Hematopoietic multipotent progenitor cell treated with erythropoietin and hydrocortisone succinate and interleukin-3 and kit ligand, for 4 days (in vitro differentiated cells): ENCODE data around the gene FOXF1.

ENCODE experiments used
- DNase-seq: peaks from one replicate; pipeline ENCODE4 v3.0.0-alpha.2; 2015

The FOXF1 gene

DNA sequence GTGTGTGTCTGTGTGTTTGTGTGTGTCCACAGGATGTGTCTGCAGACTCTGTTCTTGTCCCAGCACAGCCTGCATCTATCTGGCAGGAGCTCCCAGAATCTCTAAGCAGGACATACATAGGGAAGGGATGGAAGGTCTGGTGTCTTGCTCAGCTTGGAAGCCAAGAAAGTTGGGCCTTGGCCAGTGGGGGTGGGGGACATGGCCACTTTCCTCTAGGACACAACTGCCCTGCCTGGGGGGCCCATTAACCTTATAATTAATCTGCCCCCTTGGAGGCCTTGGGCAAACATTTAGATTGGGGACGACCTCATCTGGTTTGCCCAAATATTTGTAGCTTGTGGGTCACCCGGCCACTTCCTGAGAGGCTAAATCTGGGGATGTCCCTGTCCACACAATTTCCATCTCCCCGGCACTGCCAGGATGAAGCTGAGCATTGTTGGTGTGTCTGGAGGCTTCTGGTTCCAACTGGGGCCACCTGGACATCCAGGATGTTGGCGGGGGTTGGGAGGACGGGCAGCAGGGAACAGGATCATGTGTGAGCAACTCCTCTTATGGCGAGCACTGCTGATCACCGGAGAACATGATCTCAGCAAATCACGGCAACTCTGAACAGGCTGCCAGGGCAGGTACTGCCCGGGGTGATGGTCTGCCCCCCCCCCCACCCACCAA is 17.2 kb upstream of the FOXF1 start:
- DNase-seq: no peak

DNA sequence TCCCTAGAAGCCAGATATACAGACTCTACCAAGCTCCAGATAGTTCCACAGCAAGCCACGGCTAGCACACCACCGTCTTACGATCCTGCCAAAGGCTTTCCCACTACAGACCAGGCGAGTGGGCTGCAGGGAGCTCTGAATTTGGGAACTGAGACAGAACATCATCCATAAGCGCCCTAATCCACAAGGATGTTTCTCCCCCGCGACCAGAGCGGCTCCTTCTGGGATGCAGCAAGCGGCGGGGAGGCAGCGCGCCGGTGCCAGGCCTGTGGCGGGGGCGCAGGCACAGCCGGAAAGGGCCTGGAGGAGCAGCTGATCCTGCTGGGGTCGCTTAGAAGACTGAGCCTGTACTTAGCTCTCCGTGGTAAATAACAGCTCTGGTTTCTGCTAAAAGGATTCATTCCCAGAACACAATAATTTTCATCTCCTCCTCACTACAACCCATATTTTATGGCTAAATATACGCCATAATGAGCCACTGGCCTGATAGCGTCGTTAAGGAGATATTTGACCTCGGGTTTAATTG is 16.2 kb upstream of the FOXF1 start:
- DNase-seq: no peak

DNA sequence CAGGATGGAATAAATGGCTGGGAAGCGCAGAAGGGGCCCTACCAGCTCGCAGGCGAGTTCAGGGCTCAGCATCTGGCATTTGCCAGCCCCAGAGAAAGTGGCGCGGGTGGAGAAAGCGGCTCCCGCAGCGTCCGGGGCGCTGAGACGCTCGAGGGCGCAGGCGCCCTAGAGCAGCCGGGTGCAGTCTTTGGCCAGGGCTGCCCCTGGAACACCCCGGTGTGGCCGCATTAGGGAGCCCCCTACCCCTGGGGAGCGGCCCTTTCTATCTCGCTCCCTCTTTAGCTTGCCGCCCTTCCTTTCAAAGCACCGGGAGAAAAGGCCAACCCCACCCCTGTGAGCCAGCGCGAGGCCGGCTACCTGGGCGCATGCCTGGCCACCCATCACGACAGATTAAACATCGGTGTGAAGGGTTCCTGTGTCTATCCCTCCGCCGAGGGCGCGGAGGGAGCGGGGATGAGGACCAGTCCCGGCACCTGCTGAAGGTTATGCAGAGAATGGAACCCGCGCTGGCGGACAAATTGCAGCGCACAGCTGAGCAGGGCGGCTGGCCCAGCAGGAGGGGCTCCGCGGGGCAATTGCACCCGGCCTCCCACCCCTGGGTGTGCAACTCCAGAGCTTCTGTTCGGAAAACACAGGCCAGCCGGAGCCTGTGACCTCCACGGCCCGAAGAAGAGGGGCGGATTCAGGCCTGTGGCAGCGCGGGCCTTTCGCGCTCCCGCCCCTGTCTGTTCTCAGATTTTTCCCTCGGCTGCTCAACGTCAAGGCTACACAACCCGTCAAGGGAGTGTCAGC is 15.6 kb upstream of the FOXF1 start:
- DNase-seq: no peak

DNA sequence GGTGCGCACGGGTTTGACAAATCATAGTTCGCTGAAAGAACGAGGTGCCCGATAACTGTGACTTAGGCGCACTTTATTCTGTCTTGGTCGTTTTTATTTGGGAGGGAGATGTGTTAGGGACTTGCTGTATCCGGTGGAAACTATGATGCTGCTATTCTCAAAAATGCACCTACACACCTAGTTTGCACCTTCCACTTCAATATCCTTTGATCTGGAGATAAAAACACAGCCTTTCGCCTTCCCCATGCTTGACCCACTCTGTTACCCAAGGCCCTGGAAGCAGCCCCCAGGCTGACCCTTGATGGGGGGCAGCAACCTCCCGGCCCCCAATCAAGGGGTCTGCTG is 15.0 kb upstream of the FOXF1 start:
- DNase-seq: no peak

DNA sequence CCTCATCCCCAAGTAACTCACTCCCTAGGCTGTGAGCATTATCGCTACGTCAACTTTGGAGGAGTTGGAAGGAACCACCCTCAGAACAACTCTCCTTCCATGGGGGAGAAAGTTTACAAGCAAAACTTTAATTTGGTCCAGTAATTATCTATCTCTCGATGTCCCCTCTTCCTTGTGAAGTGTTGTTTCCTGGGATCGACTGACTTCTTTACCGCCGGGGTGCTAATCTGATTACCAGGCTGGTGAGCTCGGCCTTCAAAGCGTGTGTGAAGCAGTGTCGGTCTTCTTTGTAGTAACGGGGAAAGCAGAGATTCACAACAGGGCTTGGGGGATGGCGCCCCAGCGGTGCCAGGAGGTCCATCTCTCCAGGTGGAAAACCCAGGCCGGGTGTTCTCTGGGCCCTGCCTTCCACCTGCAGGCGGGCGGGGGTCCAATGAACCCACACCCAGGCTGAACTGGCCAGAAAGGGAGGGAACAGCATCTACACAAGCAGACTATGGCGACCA is 14.5 kb upstream of the FOXF1 start:
- no peak for DNase-seq

DNA sequence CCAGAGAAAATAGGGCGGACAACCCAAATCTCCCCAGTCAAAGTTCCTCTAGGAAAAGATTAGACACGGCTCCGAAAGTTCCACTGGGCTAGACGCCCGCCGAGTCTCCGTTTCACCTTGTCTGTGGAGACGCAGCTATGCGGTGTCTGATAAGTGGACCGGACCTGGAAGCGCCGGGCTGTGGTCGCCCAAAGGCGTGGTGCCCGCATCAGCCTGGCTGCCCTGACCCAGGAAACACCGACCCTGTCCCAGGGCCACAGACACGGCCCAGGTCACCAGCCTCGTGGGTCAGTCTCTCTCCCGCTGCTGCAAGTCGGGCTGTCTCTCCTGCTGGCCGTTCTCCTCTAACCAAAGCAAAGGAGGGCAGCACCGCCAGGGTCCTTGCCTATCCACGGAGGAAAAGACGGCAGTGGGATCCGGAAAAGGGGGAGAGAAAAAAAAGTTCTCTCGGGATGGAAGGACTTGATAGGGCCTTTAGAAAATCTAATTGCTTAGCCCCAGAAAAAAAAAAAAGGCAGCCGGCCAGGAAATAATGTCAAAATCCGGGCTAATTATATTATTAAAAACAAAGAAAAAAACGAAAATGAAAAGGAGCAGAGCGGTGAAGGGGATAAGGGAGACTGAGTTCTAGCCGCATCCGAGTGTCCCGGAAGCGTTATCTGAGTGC is 13.9 kb upstream of the FOXF1 start:
- DNase-seq: no peak

DNA sequence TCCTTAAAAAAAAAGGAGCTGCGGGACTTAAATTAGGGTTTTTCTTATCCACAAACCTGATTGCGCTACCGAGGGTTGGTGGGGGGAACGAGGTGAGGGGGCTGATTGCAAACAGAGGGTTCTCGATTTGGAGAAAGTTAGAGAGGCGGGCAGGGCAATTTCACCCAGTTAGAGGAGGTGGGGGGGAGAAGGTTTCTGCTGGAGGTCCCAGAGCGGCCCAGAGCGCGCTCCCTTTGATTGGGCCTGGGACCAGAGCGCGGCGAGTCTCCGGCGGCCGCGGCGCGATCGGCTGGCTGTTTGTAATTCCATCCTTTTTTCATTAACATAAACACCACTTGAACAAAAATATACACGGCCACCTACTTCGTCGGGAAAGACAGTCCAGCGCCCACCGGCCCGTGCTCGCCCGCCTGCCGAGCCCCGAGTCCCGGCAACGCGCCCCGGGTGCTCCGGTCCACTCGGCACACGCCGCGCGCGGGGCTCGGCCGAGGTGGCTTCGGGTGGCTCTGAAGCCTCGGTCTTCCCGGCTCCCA is 13.3 kb upstream of the FOXF1 start:
- no peak for DNase-seq

DNA sequence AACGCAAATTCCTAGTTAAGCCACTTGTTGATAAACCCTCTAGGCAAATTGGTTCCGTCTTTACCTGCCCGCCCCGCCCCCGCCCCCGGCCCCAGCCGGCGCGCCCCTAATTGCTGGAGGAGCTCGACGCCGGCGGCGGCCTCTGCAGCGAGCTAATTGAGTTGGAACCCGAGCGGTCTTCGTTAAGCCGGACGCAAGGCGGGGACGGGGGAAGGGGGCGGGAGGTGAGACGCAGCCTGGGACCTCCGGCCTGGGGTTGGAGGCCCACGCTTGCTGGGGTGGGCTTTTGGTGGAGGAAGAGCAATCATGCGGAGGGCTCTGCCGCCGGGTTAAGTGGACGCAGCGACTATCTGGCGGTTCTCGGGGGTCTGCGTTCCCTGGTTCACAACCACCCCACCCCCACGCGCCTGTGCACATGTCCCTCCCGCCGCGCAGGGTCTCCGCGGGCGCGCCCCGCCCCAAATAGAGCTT is 12.7 kb upstream of the FOXF1 start:
- no peak for DNase-seq

DNA sequence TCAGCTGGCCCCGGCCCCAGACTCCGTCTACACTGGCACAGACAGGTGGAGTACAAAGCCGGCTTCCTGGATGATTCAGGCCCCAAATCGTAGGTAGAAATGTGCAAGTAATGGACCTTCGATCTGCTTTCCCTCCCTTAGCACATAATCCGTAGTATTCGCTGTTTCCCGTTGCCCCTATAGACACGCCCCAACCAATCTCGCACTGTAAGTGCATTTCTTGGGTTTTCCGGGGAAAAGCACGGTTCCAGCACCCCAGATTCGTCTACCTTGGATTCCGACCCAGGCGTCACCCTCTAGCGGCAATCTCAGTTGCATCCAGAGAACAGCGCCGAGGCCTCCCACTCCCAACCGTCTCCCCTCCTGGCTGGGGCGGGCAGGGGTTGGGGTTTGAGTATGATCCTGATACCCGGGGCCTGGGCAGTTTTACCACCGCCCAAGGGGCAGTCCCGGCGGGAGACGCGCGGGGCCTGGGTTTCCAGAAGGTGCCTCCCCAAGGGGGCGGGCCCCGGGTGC is 12.1 kb upstream of the FOXF1 start:
- DNase-seq: no peak

DNA sequence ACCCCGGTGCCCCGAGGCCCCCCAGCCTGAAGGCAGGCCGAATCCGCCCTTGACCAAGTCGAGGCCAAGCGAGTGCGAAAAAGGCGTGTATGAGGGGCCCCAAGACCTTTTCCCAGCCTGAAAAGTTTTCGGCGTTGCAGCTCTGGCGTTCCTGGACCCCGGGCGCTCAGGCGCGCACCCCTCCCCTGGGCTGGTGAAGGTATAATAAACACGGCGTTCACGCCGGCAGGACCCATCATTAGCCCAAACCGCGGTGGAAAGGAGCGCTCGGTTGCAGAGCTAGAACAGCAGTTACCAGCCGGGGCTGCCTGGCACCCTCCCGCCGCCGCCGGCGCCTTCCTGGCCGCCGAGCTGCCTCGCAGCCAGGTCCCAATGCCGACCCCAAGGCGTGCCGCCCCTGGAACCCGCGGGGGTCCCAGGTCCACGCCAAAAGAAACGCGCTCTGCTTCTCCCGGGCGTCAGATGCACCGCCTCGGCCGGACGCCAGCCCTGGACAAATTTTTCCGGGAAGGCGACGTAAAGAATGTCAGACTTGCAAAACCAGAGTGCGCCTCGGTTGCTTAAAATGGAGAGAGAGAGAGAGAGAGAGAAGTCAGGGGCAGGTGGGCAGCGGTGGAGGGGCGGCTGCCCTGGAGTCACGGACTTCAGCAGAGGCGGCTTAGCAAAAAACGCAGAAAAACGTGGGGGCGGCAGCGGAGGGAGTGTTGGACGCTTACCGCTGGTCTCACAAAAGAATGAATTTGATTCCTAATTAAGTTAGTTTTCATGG is 11.5 kb upstream of the FOXF1 start:
- no peak for DNase-seq

DNA sequence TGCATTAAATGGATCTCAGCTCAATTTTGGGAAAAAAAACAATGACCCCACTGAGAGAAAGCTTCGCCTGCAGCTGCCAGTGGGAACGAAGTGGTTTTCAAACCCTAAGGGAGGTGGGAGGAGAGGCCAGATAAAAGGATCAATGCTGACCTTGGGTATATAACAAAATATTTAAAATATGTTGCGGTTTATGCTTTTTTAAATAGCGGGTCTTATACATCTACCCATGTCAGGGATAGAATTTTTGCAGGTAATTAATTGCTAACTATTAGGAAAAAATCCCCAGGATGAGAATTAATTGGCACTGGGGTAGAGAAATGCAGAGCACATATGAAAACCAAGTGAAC is 10.9 kb upstream of the FOXF1 start:
- no peak for DNase-seq

DNA sequence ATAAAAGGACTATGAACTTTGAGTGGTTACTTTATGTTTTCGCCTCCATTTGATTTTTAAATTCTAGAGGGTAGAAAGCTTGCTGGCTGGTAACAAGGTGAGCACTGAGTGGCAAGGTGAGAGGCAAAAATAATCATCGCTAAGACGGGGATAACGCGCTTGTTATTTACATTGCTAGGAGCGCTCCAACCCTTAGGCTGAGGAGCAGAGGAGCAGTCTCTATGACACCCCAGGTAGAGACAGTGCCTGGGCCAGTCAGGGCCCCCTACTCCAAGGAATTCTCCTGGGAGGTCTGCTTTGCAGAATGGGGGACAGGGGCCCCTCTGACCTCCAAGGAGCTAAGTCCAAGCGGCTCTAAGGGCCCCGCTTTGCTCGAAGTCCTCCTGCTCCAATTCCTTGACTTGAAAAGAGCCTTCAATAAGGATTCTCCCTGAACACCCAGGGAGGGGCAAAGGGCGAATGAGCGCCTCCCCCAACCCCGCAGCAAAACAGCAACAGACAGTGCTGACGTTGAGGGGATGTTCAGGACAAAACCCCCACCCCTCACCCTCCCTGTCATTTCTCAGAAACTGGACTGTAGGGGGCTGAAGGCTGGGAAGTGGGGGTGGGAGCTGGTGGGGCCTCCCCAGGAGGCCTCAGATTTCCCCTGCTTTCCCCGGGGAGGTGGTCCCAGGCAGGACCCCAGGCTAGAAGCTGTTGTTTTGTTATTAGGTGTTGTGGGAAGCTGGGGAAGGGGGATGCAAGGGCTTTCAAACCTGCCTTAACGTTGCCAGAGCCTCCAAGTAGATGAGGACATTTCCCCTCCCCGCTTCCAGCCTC is 10.2 kb upstream of the FOXF1 start:
- DNase-seq: no peak

DNA sequence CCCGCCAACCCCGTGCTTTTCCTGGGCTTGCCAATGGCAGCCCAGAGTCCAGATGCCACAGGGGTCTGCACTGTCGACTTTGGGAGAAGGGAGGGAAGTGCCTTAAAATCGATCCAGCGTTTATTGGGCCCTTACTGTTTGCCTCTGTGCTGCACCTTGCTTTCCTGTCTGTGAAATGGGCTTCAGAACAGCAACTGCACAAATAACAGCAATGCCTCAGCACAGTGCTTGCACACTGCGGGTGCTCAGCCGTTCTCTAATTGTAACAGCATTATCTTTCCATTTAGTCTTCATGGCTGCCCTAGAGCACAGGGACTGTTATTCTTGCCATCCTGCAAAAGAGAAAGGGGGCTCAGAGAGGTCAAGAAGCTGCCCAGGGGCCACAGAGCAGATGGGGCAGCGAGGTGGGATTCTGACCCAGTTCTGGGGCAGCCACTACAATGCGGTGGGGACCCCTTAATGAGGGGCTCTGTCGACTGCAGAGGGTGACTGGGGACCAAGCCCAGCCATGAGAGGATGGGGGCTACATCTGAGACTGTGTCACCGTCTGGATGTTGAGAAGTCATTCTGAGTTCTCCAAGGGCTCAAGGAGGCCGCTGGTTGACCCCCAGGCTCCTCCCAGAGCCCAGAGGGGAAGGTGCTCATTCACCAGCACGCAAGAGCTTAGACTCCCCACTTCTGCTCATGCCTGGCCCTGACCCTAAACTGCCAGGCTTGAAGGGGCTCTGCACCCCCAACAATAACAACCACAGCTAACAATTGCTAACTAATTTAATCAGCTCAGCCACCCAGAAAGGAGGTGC is 9.4 kb upstream of the FOXF1 start:
- DNase-seq: no peak

DNA sequence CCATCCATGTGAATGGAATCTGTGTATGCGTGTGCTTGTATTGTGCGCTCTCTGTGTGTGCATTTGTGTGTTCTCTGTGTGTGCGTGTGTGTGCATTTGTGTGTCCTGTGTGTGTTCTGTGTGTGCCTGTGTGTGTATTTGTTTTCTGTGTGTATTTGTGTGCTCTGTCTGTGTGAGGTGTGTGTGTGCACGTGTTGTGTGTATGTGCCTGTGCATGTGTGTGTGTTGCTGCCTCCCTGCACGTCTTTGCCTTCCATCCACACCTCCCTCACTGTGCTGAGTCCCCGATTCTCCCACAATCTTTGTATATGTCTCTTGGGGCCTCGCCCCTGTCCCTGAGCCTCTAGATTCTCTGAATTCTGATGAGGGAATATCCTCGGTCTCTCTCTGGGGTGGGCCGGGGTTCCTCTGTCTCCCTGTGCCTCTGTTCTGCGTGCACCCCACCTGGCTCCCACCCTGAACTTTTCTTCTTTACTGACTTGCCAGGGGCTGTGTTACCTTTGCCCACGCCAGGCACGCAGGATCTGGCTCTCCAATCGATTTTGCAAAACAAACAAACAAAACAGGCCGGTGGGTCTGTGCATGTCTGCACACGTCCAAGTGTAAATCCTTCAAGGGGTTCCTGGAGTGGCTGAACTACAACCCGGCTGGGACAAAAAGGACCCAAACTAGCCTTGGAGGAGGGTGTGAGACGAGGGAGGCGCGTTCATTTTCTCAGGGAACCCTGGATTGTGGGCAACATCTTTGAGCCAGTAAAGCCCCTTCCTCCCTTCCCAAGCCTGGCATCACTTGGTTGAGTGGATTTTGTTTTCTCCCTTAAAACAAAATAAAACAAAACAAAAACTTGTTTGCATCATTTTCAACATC is 8.1 kb upstream of the FOXF1 start:
- no peak for DNase-seq

DNA sequence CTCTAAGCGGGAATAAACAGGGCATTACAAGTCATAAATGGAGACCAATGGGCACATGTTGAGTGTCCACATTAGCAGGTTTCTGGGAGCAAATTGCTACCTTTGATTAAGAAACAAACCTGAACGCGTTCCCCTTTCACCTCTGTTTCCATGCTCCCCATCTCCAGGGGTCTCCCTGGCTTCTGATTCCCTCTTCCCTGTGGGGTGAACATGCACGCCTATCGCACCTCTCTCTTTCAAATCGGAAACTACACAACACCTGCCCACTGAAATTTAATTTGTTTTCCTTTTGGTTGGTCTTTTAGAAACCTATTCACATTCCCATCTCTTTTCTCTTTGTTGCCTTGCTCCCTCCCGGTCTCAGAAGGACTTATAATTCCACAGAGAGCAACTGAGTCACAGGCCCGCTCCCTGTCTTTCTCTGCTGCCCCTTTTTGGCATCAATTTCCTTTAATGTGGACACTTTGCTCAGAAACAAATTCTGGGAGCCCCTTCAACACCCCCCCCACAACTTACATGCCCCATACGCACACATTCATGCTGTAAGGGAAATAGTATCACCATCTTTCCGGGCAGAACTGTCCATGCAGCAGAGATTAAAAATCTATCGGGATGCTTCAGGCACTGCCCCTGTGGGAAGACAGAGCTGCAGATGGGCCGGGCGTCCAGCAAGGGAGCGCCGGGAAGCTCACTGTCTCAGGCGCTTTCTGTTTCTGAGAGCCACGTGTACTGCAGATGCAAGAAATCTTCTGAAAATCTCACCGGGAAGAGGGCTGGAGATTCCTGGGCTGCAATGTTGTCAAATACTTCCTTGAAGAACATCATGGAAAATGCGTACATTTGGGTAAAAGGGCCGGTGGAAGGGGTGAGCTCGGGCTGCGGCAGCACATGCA is 7.2 kb upstream of the FOXF1 start:
- DNase-seq: no peak

DNA sequence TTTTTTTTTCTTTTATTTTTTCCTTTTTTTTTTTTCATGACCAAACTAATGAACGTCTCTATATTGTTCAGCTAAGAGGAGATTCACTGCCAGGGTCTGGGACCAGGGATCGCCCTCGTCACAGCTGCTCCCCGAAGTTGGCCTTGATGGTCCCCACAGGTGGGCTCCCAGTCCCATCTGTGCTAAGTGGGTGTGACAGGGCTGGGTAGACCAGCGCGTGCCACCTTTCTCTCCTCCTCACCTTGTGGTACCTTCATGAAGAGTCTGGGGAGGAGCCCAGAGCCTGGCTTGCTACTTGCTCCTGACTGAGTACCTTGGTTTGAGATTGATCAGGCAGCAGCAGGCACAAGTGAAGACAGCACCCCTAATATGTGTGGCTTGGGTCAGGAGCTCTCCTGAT is 6.5 kb upstream of the FOXF1 start:
- DNase-seq: no peak

DNA sequence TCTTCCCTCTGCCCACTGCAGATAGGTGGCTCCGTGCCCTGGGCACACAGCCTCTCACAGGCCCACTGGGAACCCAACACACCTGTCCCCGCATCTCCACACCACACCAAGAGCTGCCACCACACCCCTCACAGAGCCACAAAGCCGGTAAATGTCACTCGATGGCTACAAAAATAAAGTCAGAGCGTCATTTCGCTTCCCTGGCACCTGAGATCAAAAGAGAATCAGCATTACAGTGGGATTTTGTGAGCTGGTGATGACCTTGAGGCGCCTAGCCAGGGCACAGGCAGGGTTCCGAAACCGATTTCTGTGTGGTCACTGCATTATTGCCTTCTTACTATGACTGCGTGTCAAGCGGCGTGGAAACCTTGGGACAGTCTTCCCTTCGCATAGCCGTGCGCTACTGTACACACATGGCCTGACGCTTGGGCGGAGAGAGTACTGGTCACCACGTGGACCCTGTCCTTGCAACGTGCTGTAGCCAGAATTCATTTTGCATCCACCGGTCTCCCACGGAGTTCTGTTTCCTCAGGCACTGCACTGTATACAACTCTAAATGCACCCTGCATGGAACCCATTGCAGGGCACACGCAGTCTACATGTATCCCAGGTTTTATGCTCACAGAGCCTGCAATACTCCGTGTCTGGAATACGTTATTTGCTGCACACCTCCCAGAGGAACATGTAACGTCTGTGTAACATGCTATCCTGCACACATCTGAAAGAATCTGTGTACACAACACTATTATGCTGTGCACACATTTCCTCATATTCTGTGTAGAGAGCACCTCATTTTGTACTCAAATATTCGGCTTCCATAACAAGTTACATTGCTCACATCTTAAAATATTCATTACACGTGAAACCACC is 5.8 kb upstream of the FOXF1 start:
- no peak for DNase-seq
